Stimulated activated CD8-positive, alpha-beta memory T cell treated with anti-CD3 and anti-CD28 coated beads, Interleukin-15, amount 100 ng/mL, for 48 hours (primary cell): ENCODE results near the gene GRHL1.

ENCODE experiments used
- DNase-seq, 2 donors: peaks; one replicate each; pipeline ENCODE4 v3.0.0-alpha.2; 2020; ENCODE audit warnings: low read depth in 2 of 2

The GRHL1 gene

GRCh38 chr2:9993488-9994165, 42.1 kb downstream of the GRHL1 start:
- DNase-seq: no peak

- DNase-seq: no peak
Measured at GRCh38 chr2:9994462-9994861, 43.0 kb downstream of the GRHL1 start.

- no peak for DNase-seq
Measured at GRCh38 chr2:9995059-9995458, 43.6 kb downstream of the GRHL1 start.

GRCh38 chr2:9996321-9996720, 44.8 kb downstream of the GRHL1 start:
- no peak for DNase-seq

GRCh38 chr2:9997936-9998335, 46.4 kb downstream of the GRHL1 start:
- no peak for DNase-seq

- no peak for DNase-seq
Measured at GRCh38 chr2:9998916-9999654, 47.6 kb downstream of the GRHL1 start.

GRCh38 chr2:9999693-10000092, 48.2 kb downstream of the GRHL1 start:
- DNase-seq: no peak

GRCh38 chr2:10000541-10000940, 49.0 kb downstream of the GRHL1 start:
- no peak for DNase-seq

GRCh38 chr2:10001586-10001985, 50.1 kb downstream of the GRHL1 start:
- DNase-seq: no peak

GRCh38 chr2:10002109-10002508, 50.6 kb downstream of the GRHL1 start:
- DNase-seq: no peak

- DNase-seq: no peak
Measured at GRCh38 chr2:10002681-10003080, 51.2 kb downstream of the GRHL1 start.

- DNase-seq: no peak
Measured at GRCh38 chr2:10003206-10004125, 52.0 kb downstream of the GRHL1 start.

- no peak for DNase-seq
Measured at GRCh38 chr2:10004401-10004800, 52.9 kb downstream of the GRHL1 start.

GRCh38 chr2:10004836-10005235, 53.3 kb downstream of the GRHL1 start:
- no peak for DNase-seq

- no peak for DNase-seq
Measured at GRCh38 chr2:10005461-10006235, 54.2 kb downstream of the GRHL1 start.

GRCh38 chr2:10006236-10007161, 55.0 kb downstream of the GRHL1 start:
- no peak for DNase-seq

GRCh38 chr2:10007435-10007834, 55.9 kb downstream of the GRHL1 start:
- no peak for DNase-seq

GRCh38 chr2:10007921-10008808, 56.7 kb downstream of the GRHL1 start:
- DNase-seq: no peak

- no peak for DNase-seq
Measured at GRCh38 chr2:10008809-10009176, 57.3 kb downstream of the GRHL1 start.
